ENCODE data around the gene SPON1. TPM values are rescaled to one million over a fixed set of nuclear protein-coding genes. Genes with fewer than 3 reads are reported as not detected.
A peak's percentile ranks its signal among the peaks of the same experiment; 100 is the strongest.

SPON1 gene
- total RNA-seq = 20.5 and 22.4 TPM in 2 replicates

- peak within 1 kb of the TSS; percentile 59 for H3K4me3 ChIP-seq (ENCODE audit: low read depth, low read length)
- no peak for TF ChIP-seq CTCF (conservative IDR thresholded peaks at IDR 0.05; ENCODE audit: low read depth, low read length)
- no peak for DNase-seq (ENCODE audit: low read depth)
Observed at GRCh38 chr11:13962562-13963168, at the start of gene SPON1. SPON1 (plus strand) TSS chr11:13962723; CDS start chr11:13962905, 182 bp downstream.

- no peak for TF ChIP-seq CTCF (conservative IDR thresholded peaks at IDR 0.05; ENCODE audit: low read depth, low read length)
- no peak for DNase-seq (ENCODE audit: low read depth)
- no peak overlapping the region for H3K4me3 ChIP-seq (ENCODE audit: low read depth, low read length)
Observed at GRCh38 chr11:13917264-13917663, 45.3 kb upstream of the SPON1 start.

- TF ChIP-seq CTCF (conservative IDR thresholded peaks at IDR 0.05; ENCODE audit: low read depth, low read length) = no peak
- no peak overlapping the region for H3K4me3 ChIP-seq (ENCODE audit: low read depth, low read length)
- no peak for DNase-seq (ENCODE audit: low read depth)
Observed at GRCh38 chr11:13917904-13918303, 44.6 kb upstream of the SPON1 start.

GRCh38 chr11:13920756-13921155 lies 41.8 kb upstream of the SPON1 start:
- no peak for DNase-seq (ENCODE audit: low read depth)
- no peak overlapping the region for H3K4me3 ChIP-seq (ENCODE audit: low read depth, low read length)
- no peak for TF ChIP-seq CTCF (conservative IDR thresholded peaks at IDR 0.05; ENCODE audit: low read depth, low read length)

- no peak for TF ChIP-seq CTCF (conservative IDR thresholded peaks at IDR 0.05; ENCODE audit: low read depth, low read length)
- DNase-seq (ENCODE audit: low read depth) = no peak
Observed at GRCh38 chr11:13921545-13921944, 41.0 kb upstream of the SPON1 start.

GRCh38 chr11:13923182-13923581 lies 39.3 kb upstream of the SPON1 start:
- no peak overlapping the region for H3K4me3 ChIP-seq (ENCODE audit: low read depth, low read length)
- DNase-seq (ENCODE audit: low read depth) = peak; percentile 57
- peak; percentile 62 for TF ChIP-seq CTCF (conservative IDR thresholded peaks at IDR 0.05; ENCODE audit: low read depth, low read length)

More at GRCh38 chr11:13921545-13921944, 41.0 kb upstream of the SPON1 start:
- no peak overlapping the region for H3K4me3 ChIP-seq (ENCODE audit: low read depth, low read length)

Data from epithelial cell of proximal tubule (primary cell).